Measurements from ENCODE around the gene EPB41L1. TPM values are rescaled to one million over a fixed set of nuclear protein-coding genes. Genes with fewer than 3 reads are reported as not detected.

Gene EPB41L1
- total and polyA plus RNA-seq, 2 experiments from 2014 or later, result 24.1 to 48.7 TPM

DNA sequence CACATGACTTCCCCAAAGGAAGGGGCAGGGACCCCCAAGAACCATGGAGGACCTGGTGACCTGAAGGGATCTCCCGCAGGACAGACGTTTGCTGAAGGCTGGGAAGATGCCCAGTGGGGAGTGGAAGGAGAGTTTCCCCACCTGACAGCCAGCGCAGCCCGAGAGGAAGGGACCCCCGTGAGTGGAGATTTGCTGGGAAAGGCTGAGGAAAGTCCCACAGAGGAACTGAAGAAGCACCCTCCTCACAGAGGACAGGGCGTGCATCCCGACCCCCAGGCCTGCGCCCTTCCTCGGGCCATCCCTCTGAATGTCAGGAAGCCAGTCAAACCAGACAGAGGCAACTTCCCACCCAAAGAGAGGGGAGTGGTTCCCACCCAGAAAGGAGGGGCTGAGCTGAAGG lies 52.1 kb downstream of the EPB41L1 start:
- H2AFZ ChIP-seq, result no peak overlapping the region
- H3K4me1 ChIP-seq (ENCODE audit: insufficient read depth), result no peaks in the 10 kb centered on the region
- no peak for DNase-seq (ENCODE audit: low spot score)
- no peak overlapping the region for H3K4me3 ChIP-seq
- no peaks in the 10 kb centered on the region for H4K20me1 ChIP-seq (replicated peaks; ENCODE audit: insufficient read depth)
- no peak for ATAC-seq
- no peaks in the 10 kb centered on the region for H3K79me2 ChIP-seq (replicated peaks; ENCODE audit: insufficient read depth)
- H3K27me3 Mint-ChIP-seq (ENCODE audit: insufficient read depth, low read depth, poor library complexity), result peaks cover 13% of the 10 kb centered on the region
- TF ChIP-seq, protein P1, sequence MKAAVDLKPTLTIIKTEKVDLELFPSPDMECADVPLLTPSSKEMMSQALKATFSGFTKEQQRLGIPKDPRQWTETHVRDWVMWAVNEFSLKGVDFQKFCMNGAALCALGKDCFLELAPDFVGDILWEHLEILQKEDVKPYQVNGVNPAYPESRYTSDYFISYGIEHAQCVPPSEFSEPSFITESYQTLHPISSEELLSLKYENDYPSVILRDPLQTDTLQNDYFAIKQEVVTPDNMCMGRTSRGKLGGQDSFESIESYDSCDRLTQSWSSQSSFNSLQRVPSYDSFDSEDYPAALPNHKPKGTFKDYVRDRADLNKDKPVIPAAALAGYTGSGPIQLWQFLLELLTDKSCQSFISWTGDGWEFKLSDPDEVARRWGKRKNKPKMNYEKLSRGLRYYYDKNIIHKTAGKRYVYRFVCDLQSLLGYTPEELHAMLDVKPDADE (IDR thresholded peaks at IDR 0.05), result no peak
- TF ChIP-seq EZH2 (IDR thresholded peaks at IDR 0.05; ENCODE audit: low read depth, unreplicated experiment) (no peak), STAT1 (IDR thresholded peaks at IDR 0.05; ENCODE audit: unreplicated experiment) (no peak), NANOG (IDR thresholded peaks at IDR 0.05; ENCODE audit: borderline replicate concordance) (no peak)
- TF ChIP-seq, protein P2, sequence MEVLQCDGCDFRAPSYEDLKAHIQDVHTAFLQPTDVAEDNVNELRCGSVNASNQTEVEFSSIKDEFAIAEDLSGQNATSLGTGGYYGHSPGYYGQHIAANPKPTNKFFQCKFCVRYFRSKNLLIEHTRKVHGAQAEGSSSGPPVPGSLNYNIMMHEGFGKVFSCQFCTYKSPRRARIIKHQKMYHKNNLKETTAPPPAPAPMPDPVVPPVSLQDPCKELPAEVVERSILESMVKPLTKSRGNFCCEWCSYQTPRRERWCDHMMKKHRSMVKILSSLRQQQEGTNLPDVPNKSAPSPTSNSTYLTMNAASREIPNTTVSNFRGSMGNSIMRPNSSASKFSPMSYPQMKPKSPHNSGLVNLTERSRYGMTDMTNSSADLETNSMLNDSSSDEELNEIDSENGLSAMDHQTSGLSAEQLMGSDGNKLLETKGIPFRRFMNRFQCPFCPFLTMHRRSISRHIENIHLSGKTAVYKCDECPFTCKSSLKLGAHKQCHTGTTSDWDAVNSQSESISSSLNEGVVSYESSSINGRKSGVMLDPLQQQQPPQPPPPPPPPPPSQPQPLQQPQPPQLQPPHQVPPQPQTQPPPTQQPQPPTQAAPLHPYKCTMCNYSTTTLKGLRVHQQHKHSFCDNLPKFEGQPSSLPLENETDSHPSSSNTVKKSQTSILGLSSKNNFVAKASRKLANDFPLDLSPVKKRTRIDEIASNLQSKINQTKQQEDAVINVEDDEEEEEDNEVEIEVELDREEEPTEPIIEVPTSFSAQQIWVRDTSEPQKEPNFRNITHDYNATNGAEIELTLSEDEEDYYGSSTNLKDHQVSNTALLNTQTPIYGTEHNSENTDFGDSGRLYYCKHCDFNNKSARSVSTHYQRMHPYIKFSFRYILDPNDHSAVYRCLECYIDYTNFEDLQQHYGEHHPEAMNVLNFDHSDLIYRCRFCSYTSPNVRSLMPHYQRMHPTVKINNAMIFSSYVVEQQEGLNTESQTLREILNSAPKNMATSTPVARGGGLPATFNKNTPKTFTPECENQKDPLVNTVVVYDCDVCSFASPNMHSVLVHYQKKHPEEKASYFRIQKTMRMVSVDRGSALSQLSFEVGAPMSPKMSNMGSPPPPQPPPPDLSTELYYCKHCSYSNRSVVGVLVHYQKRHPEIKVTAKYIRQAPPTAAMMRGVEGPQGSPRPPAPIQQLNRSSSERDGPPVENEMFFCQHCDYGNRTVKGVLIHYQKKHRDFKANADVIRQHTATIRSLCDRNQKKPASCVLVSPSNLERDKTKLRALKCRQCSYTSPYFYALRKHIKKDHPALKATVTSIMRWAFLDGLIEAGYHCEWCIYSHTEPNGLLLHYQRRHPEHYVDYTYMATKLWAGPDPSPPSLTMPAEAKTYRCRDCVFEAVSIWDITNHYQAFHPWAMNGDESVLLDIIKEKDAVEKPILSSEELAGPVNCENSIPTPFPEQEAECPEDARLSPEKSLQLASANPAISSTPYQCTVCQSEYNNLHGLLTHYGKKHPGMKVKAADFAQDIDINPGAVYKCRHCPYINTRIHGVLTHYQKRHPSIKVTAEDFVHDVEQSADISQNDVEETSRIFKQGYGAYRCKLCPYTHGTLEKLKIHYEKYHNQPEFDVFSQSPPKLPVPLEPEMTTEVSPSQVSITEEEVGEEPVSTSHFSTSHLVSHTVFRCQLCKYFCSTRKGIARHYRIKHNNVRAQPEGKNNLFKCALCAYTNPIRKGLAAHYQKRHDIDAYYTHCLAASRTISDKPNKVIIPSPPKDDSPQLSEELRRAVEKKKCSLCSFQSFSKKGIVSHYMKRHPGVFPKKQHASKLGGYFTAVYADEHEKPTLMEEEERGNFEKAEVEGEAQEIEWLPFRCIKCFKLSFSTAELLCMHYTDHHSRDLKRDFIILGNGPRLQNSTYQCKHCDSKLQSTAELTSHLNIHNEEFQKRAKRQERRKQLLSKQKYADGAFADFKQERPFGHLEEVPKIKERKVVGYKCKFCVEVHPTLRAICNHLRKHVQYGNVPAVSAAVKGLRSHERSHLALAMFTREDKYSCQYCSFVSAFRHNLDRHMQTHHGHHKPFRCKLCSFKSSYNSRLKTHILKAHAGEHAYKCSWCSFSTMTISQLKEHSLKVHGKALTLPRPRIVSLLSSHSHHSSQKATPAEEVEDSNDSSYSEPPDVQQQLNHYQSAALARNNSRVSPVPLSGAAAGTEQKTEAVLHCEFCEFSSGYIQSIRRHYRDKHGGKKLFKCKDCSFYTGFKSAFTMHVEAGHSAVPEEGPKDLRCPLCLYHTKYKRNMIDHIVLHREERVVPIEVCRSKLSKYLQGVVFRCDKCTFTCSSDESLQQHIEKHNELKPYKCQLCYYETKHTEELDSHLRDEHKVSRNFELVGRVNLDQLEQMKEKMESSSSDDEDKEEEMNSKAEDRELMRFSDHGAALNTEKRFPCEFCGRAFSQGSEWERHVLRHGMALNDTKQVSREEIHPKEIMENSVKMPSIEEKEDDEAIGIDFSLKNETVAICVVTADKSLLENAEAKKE (CRISPR knock-in tag; IDR thresholded peaks at IDR 0.05), result no peak
- no peaks in the 10 kb centered on the region for H3K27me3 ChIP-seq (ENCODE audit: insufficient read depth)
- no peaks in the 10 kb centered on the region for H3K9me2 ChIP-seq (ENCODE audit: insufficient read depth)
- no peak overlapping the region for H3K4me3 Mint-ChIP-seq
- H3K27ac ChIP-seq (ENCODE audit: low read depth), result no peak overlapping the region
- no peak overlapping the region for H3K4me2 ChIP-seq
- H3K9me3 Mint-ChIP-seq, result no peaks in the 10 kb centered on the region; the same call in 2 of the 3 replicates
- H3K27ac Mint-ChIP-seq, result no peak overlapping the region
- H3K36me3 Mint-ChIP-seq (ENCODE audit: low read depth), result peaks cover 5% of the 10 kb centered on the region; the same call in 1 of the 3 replicates
- H3K4me1 Mint-ChIP-seq, result peaks cover 4% of the 10 kb centered on the region
- H3F3A ChIP-seq (replicated peaks; ENCODE audit: low read depth), result no peaks in the 10 kb centered on the region
- no peaks in the 10 kb centered on the region for H3K36me3 ChIP-seq (ENCODE audit: insufficient read depth)

DNA sequence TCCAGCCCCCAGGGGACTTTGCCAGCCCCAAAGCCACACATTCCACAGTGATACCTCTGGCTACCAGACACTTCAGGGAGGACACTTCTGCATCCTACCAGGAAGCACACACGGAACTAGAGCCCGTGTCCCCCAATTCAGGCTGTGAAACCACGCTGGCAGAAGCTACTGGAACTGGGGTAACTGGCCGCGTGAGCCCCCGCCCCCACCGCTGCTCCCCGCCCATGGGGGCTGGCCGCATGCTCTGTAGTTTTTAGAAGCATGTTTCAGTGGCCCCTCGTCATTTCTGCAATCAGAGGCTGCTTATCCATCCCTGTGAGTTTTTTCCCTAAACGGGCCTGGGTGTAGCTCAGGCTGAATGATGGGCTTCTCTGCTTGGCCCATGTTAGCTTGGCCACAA lies 53.1 kb downstream of the EPB41L1 start:
- Mint-ChIP-seq H3K4me3 (no peak overlapping the region), H3K27me3 (ENCODE audit: insufficient read depth, low read depth, poor library complexity) (peaks cover 13% of the 10 kb centered on the region), H3K36me3 (ENCODE audit: low read depth) (peaks cover 5% of the 10 kb centered on the region; the same call in 1 of the 3 replicates), H3K4me1 (peaks cover 4% of the 10 kb centered on the region), H3K27ac (no peak overlapping the region), H3K9me3 (no peaks in the 10 kb centered on the region)
- Histone ChIP-seq H3K36me3 (ENCODE audit: insufficient read depth) (no peaks in the 10 kb centered on the region), H3K4me3 (no peak overlapping the region), H4K20me1 (replicated peaks; ENCODE audit: insufficient read depth) (no peaks in the 10 kb centered on the region), H3K79me2 (replicated peaks; ENCODE audit: insufficient read depth) (no peaks in the 10 kb centered on the region), H3K9me2 (ENCODE audit: insufficient read depth) (no peaks in the 10 kb centered on the region), H3K4me1 (ENCODE audit: insufficient read depth) (no peaks in the 10 kb centered on the region), H2AFZ (no peak overlapping the region), H3K27me3 (ENCODE audit: insufficient read depth) (no peaks in the 10 kb centered on the region), H3K4me2 (no peak overlapping the region), H3K27ac (ENCODE audit: low read depth) (no peak overlapping the region), H3F3A (replicated peaks; ENCODE audit: low read depth) (no peaks in the 10 kb centered on the region)
- DNase-seq (ENCODE audit: low spot score), result no peak
- no peak for ATAC-seq
- TF ChIP-seq, protein P3, sequence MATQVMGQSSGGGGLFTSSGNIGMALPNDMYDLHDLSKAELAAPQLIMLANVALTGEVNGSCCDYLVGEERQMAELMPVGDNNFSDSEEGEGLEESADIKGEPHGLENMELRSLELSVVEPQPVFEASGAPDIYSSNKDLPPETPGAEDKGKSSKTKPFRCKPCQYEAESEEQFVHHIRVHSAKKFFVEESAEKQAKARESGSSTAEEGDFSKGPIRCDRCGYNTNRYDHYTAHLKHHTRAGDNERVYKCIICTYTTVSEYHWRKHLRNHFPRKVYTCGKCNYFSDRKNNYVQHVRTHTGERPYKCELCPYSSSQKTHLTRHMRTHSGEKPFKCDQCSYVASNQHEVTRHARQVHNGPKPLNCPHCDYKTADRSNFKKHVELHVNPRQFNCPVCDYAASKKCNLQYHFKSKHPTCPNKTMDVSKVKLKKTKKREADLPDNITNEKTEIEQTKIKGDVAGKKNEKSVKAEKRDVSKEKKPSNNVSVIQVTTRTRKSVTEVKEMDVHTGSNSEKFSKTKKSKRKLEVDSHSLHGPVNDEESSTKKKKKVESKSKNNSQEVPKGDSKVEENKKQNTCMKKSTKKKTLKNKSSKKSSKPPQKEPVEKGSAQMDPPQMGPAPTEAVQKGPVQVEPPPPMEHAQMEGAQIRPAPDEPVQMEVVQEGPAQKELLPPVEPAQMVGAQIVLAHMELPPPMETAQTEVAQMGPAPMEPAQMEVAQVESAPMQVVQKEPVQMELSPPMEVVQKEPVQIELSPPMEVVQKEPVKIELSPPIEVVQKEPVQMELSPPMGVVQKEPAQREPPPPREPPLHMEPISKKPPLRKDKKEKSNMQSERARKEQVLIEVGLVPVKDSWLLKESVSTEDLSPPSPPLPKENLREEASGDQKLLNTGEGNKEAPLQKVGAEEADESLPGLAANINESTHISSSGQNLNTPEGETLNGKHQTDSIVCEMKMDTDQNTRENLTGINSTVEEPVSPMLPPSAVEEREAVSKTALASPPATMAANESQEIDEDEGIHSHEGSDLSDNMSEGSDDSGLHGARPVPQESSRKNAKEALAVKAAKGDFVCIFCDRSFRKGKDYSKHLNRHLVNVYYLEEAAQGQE (IDR thresholded peaks at IDR 0.05; ENCODE audit: unreplicated experiment), result no peak
- no peak for TF ChIP-seq STAT1 (IDR thresholded peaks at IDR 0.05; ENCODE audit: unreplicated experiment)
